ENCODE results near the gene PNLIPRP1. TPM values are rescaled to one million over a fixed set of nuclear protein-coding genes. Genes with fewer than 3 reads are reported as not detected.

Gene PNLIPRP1
- polyA plus RNA-seq, 1 donor (not counting 4 experiments of a cell fraction or from before 2014, with no cell fraction given), result not detected

DNA sequence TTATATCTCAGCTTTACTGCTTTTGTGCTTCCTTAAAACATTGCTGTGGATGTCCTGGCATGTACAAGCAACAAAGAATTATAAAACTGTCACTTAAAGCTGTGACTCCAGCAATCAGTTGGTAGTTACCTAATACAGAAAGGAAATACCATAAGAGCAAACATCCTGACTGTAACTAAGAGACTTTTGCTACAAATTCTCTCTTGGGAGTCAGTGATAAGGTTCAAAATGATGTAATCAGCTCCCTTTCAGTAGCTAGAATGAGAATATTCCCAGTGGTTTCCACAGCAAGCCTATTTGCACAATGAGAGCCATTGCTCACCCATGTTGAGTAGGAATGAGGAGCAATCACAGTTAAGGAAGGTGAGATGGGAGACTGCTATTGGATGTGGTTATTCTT lies 7.6 kb downstream of the PNLIPRP1 start:
- Histone ChIP-seq H3K4me3 (ENCODE audit: control insufficient read depth in 2 of 3, extremely low read depth in 1 of 3, insufficient read depth in 2 of 3, low read depth in 1 of 3, low read length in 3 of 3) (no peak overlapping the region), H3K27me3 (ENCODE audit: control insufficient read depth, extremely low read depth, insufficient read depth, low read length) (peaks cover 7% of the 10 kb centered on the region), H3K4me1 (ENCODE audit: control insufficient read depth, extremely low read depth, insufficient read depth, low read length) (no peaks in the 10 kb centered on the region), H3K4me2 (ENCODE audit: control insufficient read depth, extremely low read depth, insufficient read depth, low read depth, low read length) (no peak overlapping the region), H2AFZ (ENCODE audit: control insufficient read depth, low read length) (no peak overlapping the region), H4K20me1 (ENCODE audit: control insufficient read depth, extremely low read depth, insufficient read depth, low read length) (no peaks in the 10 kb centered on the region), H3K27ac (ENCODE audit: control insufficient read depth, insufficient read depth, low read length) (no peak overlapping the region), H3K79me2 (ENCODE audit: control insufficient read depth, insufficient read depth, low read length) (no peaks in the 10 kb centered on the region), H3K36me3 (ENCODE audit: control insufficient read depth in 2 of 2, extremely low read depth in 1 of 2, insufficient read depth in 2 of 2, low read length in 2 of 2) (no peaks in the 10 kb centered on the region), H3K9ac (ENCODE audit: control insufficient read depth, extremely low read depth, insufficient read depth, low read length) (no peak overlapping the region), H3K9me1 (ENCODE audit: control insufficient read depth, extremely low read depth, insufficient read depth, low read length) (no peaks in the 10 kb centered on the region), H3K9me3 (ENCODE audit: control insufficient read depth, low read depth, low read length) (no peaks in the 10 kb centered on the region)
- DNase-seq (ENCODE audit: low read depth, low spot score) (no peak), FAIRE-seq (no peak)
- TF ChIP-seq EZH2 (IDR thresholded peaks at IDR 0.05; ENCODE audit: low read length), result no peak
- TF ChIP-seq, protein P1, sequence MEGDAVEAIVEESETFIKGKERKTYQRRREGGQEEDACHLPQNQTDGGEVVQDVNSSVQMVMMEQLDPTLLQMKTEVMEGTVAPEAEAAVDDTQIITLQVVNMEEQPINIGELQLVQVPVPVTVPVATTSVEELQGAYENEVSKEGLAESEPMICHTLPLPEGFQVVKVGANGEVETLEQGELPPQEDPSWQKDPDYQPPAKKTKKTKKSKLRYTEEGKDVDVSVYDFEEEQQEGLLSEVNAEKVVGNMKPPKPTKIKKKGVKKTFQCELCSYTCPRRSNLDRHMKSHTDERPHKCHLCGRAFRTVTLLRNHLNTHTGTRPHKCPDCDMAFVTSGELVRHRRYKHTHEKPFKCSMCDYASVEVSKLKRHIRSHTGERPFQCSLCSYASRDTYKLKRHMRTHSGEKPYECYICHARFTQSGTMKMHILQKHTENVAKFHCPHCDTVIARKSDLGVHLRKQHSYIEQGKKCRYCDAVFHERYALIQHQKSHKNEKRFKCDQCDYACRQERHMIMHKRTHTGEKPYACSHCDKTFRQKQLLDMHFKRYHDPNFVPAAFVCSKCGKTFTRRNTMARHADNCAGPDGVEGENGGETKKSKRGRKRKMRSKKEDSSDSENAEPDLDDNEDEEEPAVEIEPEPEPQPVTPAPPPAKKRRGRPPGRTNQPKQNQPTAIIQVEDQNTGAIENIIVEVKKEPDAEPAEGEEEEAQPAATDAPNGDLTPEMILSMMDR (optimal IDR thresholded peaks at IDR 0.05 in 1 of 3, IDR thresholded peaks at IDR 0.05 in 1 of 3, conservative IDR thresholded peaks at IDR 0.05 in 1 of 3; ENCODE audit: extremely low read depth in 1 of 3, insufficient read depth in 2 of 3, low read length in 3 of 3), result no peak
- dilution Hi-C loops (cut with MboI; ENCODE audit: extremely low pct_ligation_motif_present, low sequenced_read_pairs), result no loop called here

DNA sequence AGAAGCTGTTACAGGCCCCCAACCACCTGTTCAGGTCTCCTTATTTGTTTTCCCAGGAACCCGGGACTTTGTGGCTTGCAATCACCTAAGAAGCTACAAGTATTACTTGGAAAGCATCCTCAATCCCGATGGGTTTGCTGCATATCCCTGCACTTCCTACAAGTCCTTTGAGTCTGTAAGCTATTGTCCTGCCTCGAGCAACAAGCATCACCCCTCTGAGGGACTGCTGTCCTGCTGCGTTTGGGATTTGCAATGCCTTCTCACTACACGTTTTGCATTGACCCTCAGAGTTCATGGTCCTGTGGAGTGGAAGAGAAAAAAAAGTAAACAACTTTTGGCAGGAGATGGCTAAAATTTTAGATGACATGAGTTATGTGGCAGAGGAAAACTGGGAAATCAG lies 9.2 kb downstream of the PNLIPRP1 start:
- no peak overlapping the region for H2AFZ ChIP-seq (ENCODE audit: control insufficient read depth, low read length)
- no peaks in the 10 kb centered on the region for H4K20me1 ChIP-seq (ENCODE audit: control insufficient read depth, extremely low read depth, insufficient read depth, low read length)
- no peak overlapping the region for H3K4me3 ChIP-seq (ENCODE audit: control insufficient read depth in 2 of 3, extremely low read depth in 1 of 3, insufficient read depth in 2 of 3, low read depth in 1 of 3, low read length in 3 of 3)
- H3K27ac ChIP-seq (ENCODE audit: control insufficient read depth, insufficient read depth, low read length), result no peak overlapping the region
- TF ChIP-seq, protein P1 (optimal IDR thresholded peaks at IDR 0.05 in 1 of 3, IDR thresholded peaks at IDR 0.05 in 1 of 3, conservative IDR thresholded peaks at IDR 0.05 in 1 of 3; ENCODE audit: extremely low read depth in 1 of 3, insufficient read depth in 2 of 3, low read length in 3 of 3), result no peak
- no peak for TF ChIP-seq EZH2 (IDR thresholded peaks at IDR 0.05; ENCODE audit: low read length)
- no peaks in the 10 kb centered on the region for H3K9me1 ChIP-seq (ENCODE audit: control insufficient read depth, extremely low read depth, insufficient read depth, low read length)
- dilution Hi-C loops (cut with MboI; ENCODE audit: extremely low pct_ligation_motif_present, low sequenced_read_pairs), result no loop called here
- no peaks in the 10 kb centered on the region for H3K36me3 ChIP-seq (ENCODE audit: control insufficient read depth in 2 of 2, extremely low read depth in 1 of 2, insufficient read depth in 2 of 2, low read length in 2 of 2)
- FAIRE-seq (no peak), DNase-seq (ENCODE audit: low read depth, low spot score) (no peak)
- H3K4me2 ChIP-seq (ENCODE audit: control insufficient read depth, extremely low read depth, insufficient read depth, low read depth, low read length), result no peak overlapping the region
- H3K4me1 ChIP-seq (ENCODE audit: control insufficient read depth, extremely low read depth, insufficient read depth, low read length), result no peaks in the 10 kb centered on the region
- H3K79me2 ChIP-seq (ENCODE audit: control insufficient read depth, insufficient read depth, low read length), result no peaks in the 10 kb centered on the region
- H3K9me3 ChIP-seq (ENCODE audit: control insufficient read depth, low read depth, low read length), result no peaks in the 10 kb centered on the region
- peaks cover 7% of the 10 kb centered on the region for H3K27me3 ChIP-seq (ENCODE audit: control insufficient read depth, extremely low read depth, insufficient read depth, low read length)
- no peak overlapping the region for H3K9ac ChIP-seq (ENCODE audit: control insufficient read depth, extremely low read depth, insufficient read depth, low read length)

Data from keratinocyte (primary cell).